GM12878 (cell line): Measurements from ENCODE around the gene SLC9A8. TPM values are rescaled to one million over a fixed set of nuclear protein-coding genes. Genes with fewer than 3 reads are reported as not detected.

Experiments used
- ATAC-seq: fragments of 200-7000 bp; cut with Tn5 transposase; 3 replicates; pipeline ENCODE4 v1.9.1; 2020; ENCODE audit warnings: mild to moderate bottlenecking, moderate library complexity
- BruUV-seq: library from RNA; stranded (reverse); fragments of 400-500 nt; replicated peaks from 2 replicates; lab custom pipeline; 2021; lab: Mats Ljungman, UMichigan
- CTCF ChIA-PET: fragments of 300-600 bp; sonication (Branson Sonifier 250); formaldehyde crosslinking; extraction: SDS; loops from one replicate; lab custom pipeline; 2021; ENCODE audit warnings: inconsistent platforms; lab: Yijun Ruan, JAX
- POLR2A ChIA-PET: fragments of 350-600 bp; formaldehyde crosslinking; extraction: SDS; loops from one replicate; lab custom pipeline; 2021; ENCODE audit warnings: inconsistent platforms; lab: Charles Lee
- RAD21 ChIA-PET: fragments of 300-600 bp; sonication (Branson Sonifier 250); formaldehyde crosslinking; loops from one replicate; lab custom pipeline; 2023; ENCODE audit warnings: antibody characterized with exemption; ENCODE audit not compliant: unreplicated experiment; lab: Charles Lee
- SMC1A ChIA-PET: fragments of 300-600 bp; sonication (Branson Sonifier 250); formaldehyde crosslinking; loops from one replicate; lab custom pipeline; 2023; ENCODE audit not compliant: unreplicated experiment, uncharacterized antibody; lab: Charles Lee
- DNase-seq: peaks from one replicate; pipeline ENCODE4 v3.0.0-alpha.2; 2011; ENCODE audit warnings: low read depth, low spot score
- FAIRE-seq: peaks from 3 replicates; lab custom pipeline; 2011; peaks lifted over from hg19 to GRCh38; lab: Jason Lieb, UNC
- H2AFZ ChIP-seq: 2 replicates; pipeline ENCODE4 v1.6.0; 2011; ENCODE audit warnings: low read depth, low read length, control low read depth; ENCODE audit not compliant: control insufficient read depth
- H3K27ac ChIP-seq: 2 replicates; pipeline ENCODE4 v1.5.1; 2011; ENCODE audit warnings: control low read depth; ENCODE audit not compliant: control insufficient read depth, insufficient read depth
- H3K27me3 ChIP-seq, 2 experiments: replicated peaks in 1 of 2; 2 replicates each; pipeline versions ENCODE4 v1.6.0 to v1.6.1; 2011; ENCODE audit warnings: low read length in 1 of 2; ENCODE audit not compliant: control insufficient read depth in 2 of 2, insufficient read depth in 2 of 2
- H3K36me3 ChIP-seq, 2 experiments: 2 replicates each; pipeline ENCODE4 v1.5.1; 2011; ENCODE audit warnings: low read length in 1 of 2; ENCODE audit not compliant: control insufficient read depth in 2 of 2, insufficient read depth in 2 of 2
- H3K4me1 ChIP-seq: 2 replicates; pipeline ENCODE4 v1.6.1; 2011; ENCODE audit warnings: mild to moderate bottlenecking, low read length, moderate library complexity, mixed read lengths; ENCODE audit not compliant: control insufficient read depth, insufficient read depth
- H3K4me2 ChIP-seq: 2 replicates; pipeline ENCODE4 v1.6.0; 2011; ENCODE audit warnings: control low read depth; ENCODE audit not compliant: control insufficient read depth, insufficient read depth
- H3K4me3 ChIP-seq: fragments of 200-600 bp; sonication (generic); 2 replicates; pipeline ENCODE4 v1.5.1; 2016
- H3K79me2 ChIP-seq: 2 replicates; pipeline ENCODE4 v1.6.0; 2011; ENCODE audit warnings: low read length; ENCODE audit not compliant: control insufficient read depth, insufficient read depth
- H3K9ac ChIP-seq: 2 replicates; pipeline ENCODE4 v1.8.0; 2011; ENCODE audit warnings: low read length, control low read depth, mixed read lengths; ENCODE audit not compliant: control insufficient read depth, insufficient read depth
- H3K9me3 ChIP-seq: replicated peaks from 3 replicates; pipeline ENCODE4 v1.5.1; 2011; ENCODE audit warnings: mild to moderate bottlenecking, low read length; ENCODE audit not compliant: control insufficient read depth, insufficient read depth
- H4K20me1 ChIP-seq: 2 replicates; pipeline ENCODE4 v1.6.0; 2011; ENCODE audit not compliant: control insufficient read depth, insufficient read depth
- ATF2 ChIP-seq: IDR thresholded peaks from 2 replicates; pipeline ENCODE4 v1.6.1; 2012; ENCODE audit warnings: low read length, inconsistent platforms
- CBFB ChIP-seq: IDR thresholded peaks from 2 replicates; pipeline ENCODE4 v1.6.1; 2016; ENCODE audit warnings: antibody characterized with exemption, low read depth
- CEBPZ ChIP-seq: fragments of 150-350 bp; IDR thresholded peaks from 2 replicates; pipeline ENCODE4 v1.6.1; 2016; ENCODE audit warnings: low read depth, low read length
- EED ChIP-seq: sonication (generic); IDR thresholded peaks from 2 replicates; pipeline ENCODE4 v1.6.1; 2016; ENCODE audit warnings: antibody characterized with exemption, low read depth
- MEF2B ChIP-seq: fragments of 450-650 bp; IDR thresholded peaks from 2 replicates; pipeline ENCODE4 v1.6.1; 2018; ENCODE audit warnings: mild to moderate bottlenecking, moderate library complexity; ENCODE audit not compliant: partially characterized antibody, poor library complexity, severe bottlenecking
- RCOR1 ChIP-seq: conservative IDR thresholded peaks from 2 replicates; pipeline ENCODE4 v1.6.1; 2012; ENCODE audit warnings: low read depth, low read length, improper control_type of control experiment
- REST ChIP-seq: IDR thresholded peaks from 2 replicates; pipeline ENCODE4 v1.6.1; 2012; ENCODE audit warnings: mild to moderate bottlenecking, low read depth, low read length
- SIX5 ChIP-seq: IDR thresholded peaks from 2 replicates; pipeline ENCODE4 v1.6.1; 2011; ENCODE audit warnings: mild to moderate bottlenecking, low read depth, low read length, moderate library complexity; ENCODE audit not compliant: severe bottlenecking
- SMAD1 ChIP-seq: fragments of 450-650 bp; IDR thresholded peaks from 2 replicates; pipeline ENCODE4 v1.6.1; 2018; ENCODE audit warnings: mild to moderate bottlenecking, low read depth; ENCODE audit not compliant: partially characterized antibody
- SP1 ChIP-seq: IDR thresholded peaks from one replicate; pipeline ENCODE4 v1.6.1; 2011; ENCODE audit warnings: low read depth, low read length
- TBL1XR1 ChIP-seq: IDR thresholded peaks from 2 replicates; pipeline ENCODE4 v1.6.1; 2012; ENCODE audit warnings: low read depth, low read length, improper control_type of control experiment
- ZNF622 ChIP-seq: fragments of 450-650 bp; IDR thresholded peaks from 2 replicates; pipeline ENCODE4 v1.6.1; 2017; ENCODE audit warnings: mild to moderate bottlenecking, inconsistent platforms
- WGBS: methylation state at CpG from one replicate; pipeline ENCODE4 v1.1.6; 2016; ENCODE audit warnings: low lambda C conversion rate; ENCODE audit not compliant: insufficient replicate concordance, insufficient coverage; ENCODE audit errors: missing lambda C conversion rate; 5-methylcytosine and 5-hydroxymethylcytosine counted together
- in situ Hi-C: fragments of 300-500 bp; cut with MboI; formaldehyde crosslinking; loops from 9 replicates; pipeline ENCODE4 v1.14.3; 2018; ENCODE audit warnings: mixed read lengths
- intact Hi-C: fragments of 100-400 bp; cut with micrococcal nuclease; formaldehyde crosslinking; loops from one replicate; pipeline ENCODE4 v1.14.2; 2022; ENCODE audit not compliant: unreplicated experiment
- polyA plus RNA-seq, 11 experiments: library from polyadenylated mRNA; depleted of rRNA in 4 of 11; unstranded in 6 of 11; stranded (reverse) in 5 of 11; fragments of >200 nt; fragmentation: Nextera tagmentation in 4 of 11; fragmentation: Illumina TruSeq in 1 of 11; extraction: Ambion mirVana in 4 of 11; extraction: Trizol in 1 of 11; gene quantifications; 1 replicate in 1 of 11; 2 replicates in 10 of 11; pipeline versions ENCODE4 v1.2.1 to v1.2.3, GENCODE V29; 2011 to 2016; ENCODE audit warnings: inconsistent platforms in 2 of 11, missing spikeins in 2 of 11, low read depth in 1 of 11
- total RNA-seq, 4 experiments: library from RNA; depleted of rRNA in 3 of 4; stranded (reverse); fragments of >200 nt in 3 of 4; fragmentation: Illumina TruSeq in 1 of 4; extraction: Trizol in 1 of 4; gene quantifications; 2 replicates each; pipeline versions ENCODE4 v1.2.1 to v1.2.3, GENCODE V29; 2013 to 2021

SLC9A8 gene
- total and polyA plus RNA-seq, 10 of the 15 experiments (the other 5 are each of a cell fraction or from before 2014, with no cell fraction given), result 0.40 to 15.5 (median 6.5) TPM

GRCh38 chr20:49872056-49872455, 59.4 kb downstream of the SLC9A8 start (continued):
- TF ChIP-seq SMAD1, result no peak
- no peak for TF ChIP-seq SP1
- TF ChIP-seq TBL1XR1, result no peak
- TF ChIP-seq EED, result no peak
- no peak for TF ChIP-seq ZNF622

GRCh38 chr20:49874696-49875095, 62.1 kb downstream of the SLC9A8 start:
- no TSS peak for BruUV-seq
- intact Hi-C loops (no loop called here), in situ Hi-C loops (loop anchor here (25.0 kb wide), 1 partner anchor 537 kb away; no protein-coding TSS in a partner anchor)
- WGBS, result 83% methylated on average over 6 of the region's 6 CpGs
- ChIA-PET RAD21 (interaction anchor here (0.7 kb wide), 1 partner anchor 20 kb away, joined by 3 read pairs; no protein-coding TSS in a partner anchor), CTCF (interaction anchor here (1.0 to 1.3 kb wide), 2 partner anchors 10 to 264 kb away, joined by 3 to 4 read pairs; no protein-coding TSS in a partner anchor), SMC1A (no interaction called here), POLR2A (interaction anchor here (0.6 kb wide), 1 partner anchor 18 kb away, joined by 9 read pairs; no protein-coding TSS in a partner anchor)
- Histone ChIP-seq H3K4me2 (no peak overlapping the region), H3K27me3 (no peaks in the 10 kb centered on the region), H3K9me3 (no peaks in the 10 kb centered on the region), H3K36me3 (peaks cover 0 to 2% of the 10 kb centered on the region in 2 experiments; a peak in 2 of 4 replicates), H4K20me1 (no peaks in the 10 kb centered on the region), H2AFZ (no peak overlapping the region), H3K27ac (no peak overlapping the region), H3K79me2 (no peaks in the 10 kb centered on the region), H3K9ac (no peak overlapping the region), H3K4me3 (no peak overlapping the region), H3K4me1 (no peaks in the 10 kb centered on the region)
- DNase-seq (no peak), ATAC-seq (no peak), FAIRE-seq (no peak)
- TF ChIP-seq MEF2B (no peak), SIX5 (no peak), RCOR1 (no peak), ATF2 (no peak), REST (no peak), CEBPZ (no peak), CBFB (no peak)
